ENCODE measurements around the gene ADAM8.

DNA sequence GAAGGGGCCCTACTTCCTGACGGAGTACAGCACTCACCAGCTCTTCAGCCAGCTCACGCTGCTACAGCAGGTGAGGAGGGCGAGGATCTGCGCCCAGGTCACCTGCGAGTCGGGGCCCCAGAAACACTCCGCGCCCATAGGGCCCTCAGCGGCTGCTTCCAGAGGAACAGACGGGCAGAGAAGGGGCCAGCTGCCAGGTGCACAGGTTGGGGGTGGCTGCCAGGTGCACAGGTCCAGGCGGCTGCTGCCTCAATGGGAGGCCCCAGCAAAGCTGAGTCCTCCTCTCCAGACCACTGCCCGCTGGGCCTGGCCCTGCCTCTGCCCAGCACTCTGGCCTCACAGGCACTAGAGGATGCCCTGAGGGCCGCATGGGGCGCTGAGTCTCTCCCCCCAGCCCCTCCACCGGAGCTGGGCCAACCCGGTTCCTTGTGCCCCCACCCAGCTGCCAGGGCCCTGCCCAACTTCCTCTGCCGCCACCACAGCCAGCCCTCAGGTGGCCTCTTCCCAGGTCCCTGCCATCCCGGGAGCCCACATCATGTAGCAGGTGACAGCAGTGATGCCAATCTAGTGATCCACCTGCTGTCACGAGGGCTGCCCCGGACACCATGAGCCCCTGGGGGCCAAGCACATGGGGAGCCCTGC lies 63.7 kb downstream of the ADAM8 start:
- TF ChIP-seq, protein P1, sequence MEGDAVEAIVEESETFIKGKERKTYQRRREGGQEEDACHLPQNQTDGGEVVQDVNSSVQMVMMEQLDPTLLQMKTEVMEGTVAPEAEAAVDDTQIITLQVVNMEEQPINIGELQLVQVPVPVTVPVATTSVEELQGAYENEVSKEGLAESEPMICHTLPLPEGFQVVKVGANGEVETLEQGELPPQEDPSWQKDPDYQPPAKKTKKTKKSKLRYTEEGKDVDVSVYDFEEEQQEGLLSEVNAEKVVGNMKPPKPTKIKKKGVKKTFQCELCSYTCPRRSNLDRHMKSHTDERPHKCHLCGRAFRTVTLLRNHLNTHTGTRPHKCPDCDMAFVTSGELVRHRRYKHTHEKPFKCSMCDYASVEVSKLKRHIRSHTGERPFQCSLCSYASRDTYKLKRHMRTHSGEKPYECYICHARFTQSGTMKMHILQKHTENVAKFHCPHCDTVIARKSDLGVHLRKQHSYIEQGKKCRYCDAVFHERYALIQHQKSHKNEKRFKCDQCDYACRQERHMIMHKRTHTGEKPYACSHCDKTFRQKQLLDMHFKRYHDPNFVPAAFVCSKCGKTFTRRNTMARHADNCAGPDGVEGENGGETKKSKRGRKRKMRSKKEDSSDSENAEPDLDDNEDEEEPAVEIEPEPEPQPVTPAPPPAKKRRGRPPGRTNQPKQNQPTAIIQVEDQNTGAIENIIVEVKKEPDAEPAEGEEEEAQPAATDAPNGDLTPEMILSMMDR (IDR thresholded peaks at IDR 0.05) = no peak
- TF ChIP-seq POLR2AphosphoS5 (IDR thresholded peaks at IDR 0.05; ENCODE audit: low read depth, low read length) = no peak
- no peak for TF ChIP-seq REST (IDR thresholded peaks at IDR 0.05; ENCODE audit: insufficient read depth in 1 of 2, low read depth in 2 of 2, low read length in 1 of 2)
- no peak for TF ChIP-seq SIN3A (IDR thresholded peaks at IDR 0.05; ENCODE audit: borderline replicate concordance, insufficient read depth, low read depth, low read length)
- TF ChIP-seq TCF7L2 (IDR thresholded peaks at IDR 0.05; ENCODE audit: low read depth, low read length) = no peak
